Activated CD8-positive, alpha-beta memory T cell treated with anti-CD3 and anti-CD28 coated beads, Interleukin-2, amount 50 U/mL, for 24 hours (primary cell): ENCODE measurements around the gene TENM4.

Experiments used
- DNase-seq: peaks from one replicate; pipeline ENCODE4 v3.0.0-alpha.2; 2020; ENCODE audit errors: extremely low read depth

The TENM4 gene

DNA sequence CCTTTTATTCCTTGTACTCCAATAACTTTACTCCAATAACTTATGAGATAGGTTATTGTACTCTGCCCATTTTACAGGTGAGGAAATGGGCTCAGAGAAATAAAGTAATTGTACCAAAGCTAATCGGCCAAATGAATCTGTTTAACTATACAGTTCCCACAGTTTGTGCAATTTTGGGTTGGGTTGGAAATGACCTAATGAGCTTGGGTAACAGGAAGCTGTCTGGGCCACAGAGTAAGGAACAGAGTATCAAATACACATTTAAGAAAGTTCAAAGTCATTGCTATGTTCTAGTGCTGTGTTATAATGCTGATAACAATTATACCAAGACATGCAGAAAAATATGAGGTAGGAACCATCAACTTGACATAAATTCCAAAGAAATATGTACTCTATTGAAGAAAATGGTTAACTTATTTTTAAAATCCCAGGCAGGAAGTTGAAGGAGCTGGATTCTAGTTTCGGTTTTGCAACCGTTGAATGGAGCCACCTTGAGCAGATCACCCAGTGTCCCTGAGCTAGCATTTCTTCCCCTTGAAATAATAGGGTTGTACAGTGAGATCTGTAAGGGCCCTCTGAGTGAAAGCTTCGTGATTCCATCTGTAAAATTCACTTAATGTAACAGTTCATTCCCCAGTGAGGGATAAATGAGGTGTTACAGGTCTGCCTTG, 505.3 kb downstream of the TENM4 start:
- no peak for DNase-seq

DNA sequence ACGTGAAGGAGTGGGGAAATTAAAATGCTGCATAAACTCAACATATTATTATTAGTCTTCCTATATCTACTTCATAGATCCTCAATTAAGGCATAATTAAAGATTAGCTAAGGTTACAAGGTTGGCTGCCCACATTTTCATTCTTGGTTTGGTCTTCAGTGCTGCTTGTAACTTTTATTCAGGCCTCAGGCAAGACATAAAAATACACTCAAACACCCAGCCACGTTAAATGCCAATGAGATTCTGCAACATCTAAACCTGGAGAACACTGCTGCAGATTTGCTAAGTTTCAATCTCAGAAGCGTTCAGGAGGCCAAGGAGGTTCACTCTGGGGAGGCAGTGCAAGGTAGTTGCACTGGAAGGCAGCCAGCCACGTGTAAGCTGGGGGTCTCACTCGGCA, 507.5 kb downstream of the TENM4 start:
- no peak for DNase-seq

DNA sequence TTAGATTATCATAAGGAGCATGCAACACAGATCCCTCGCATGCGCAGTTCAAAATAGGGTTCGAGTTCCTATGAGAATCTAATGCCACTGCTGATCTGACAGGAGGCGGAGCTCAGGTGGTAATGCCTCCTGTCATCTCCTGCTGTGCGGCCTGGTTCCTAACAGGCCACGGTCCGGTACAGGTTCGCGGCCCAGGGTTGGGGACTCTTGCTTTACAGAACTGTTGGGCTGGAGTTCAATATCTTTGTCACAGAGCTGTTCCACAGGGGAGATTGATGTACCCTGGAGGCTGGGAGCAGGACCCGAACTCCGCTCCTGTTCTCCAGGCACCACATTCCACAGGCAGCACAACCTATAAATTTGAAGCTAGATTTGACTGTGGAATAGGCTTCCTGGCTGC, 508.1 kb downstream of the TENM4 start:
- no peak for DNase-seq

DNA sequence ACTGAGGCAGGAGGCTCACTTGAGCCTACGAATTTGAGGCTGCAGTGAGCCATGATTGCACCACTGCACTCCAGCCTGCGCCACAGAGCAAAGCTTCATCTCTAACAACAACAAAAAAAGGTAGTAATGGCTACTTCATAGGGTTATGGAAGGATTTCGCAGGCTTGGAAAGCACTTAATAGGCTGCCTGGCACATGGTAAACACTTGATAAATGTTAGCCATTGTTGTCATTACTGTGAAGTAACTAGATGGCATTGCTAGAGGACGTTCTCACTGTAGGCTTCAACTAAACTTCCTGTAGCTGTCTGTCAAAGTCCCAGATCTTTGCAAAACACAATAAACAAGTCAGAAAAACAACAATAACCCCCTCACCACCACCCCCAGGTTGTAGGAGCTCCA, 508.9 kb downstream of the TENM4 start:
- DNase-seq, result no peak

DNA sequence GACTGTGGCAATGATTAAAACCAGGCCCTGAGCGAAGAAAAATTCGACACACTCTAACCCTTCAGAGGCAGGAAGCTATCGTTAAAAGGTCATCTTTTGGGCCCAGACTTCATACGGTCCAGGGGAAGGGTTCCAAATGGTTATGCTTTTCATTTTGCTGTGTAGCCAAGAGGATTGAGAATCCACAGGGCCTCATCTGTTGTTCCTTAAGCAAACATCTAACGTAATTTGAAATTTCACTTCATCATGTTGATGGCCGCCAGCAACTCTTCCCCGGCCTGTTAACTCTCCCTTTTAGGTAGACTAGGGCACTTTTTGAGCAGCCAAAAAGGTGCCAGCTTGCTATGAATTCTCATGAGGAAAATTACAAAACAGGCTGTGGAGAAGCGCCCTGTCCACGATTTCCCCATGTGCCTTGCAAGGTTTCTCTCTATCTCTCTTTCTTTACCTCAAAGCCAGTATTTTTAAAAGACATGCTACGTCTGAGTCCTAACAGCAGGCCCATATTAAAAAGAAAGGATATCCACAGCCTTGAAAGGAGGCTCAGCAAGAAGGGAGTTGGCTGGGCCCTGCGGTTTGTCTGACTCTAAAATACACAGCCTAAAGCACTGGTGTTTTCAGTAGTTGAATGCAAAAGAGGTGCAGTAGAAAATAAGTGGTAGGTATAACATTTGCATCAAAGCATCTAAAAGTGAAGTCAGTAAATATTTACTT, 509.9 kb downstream of the TENM4 start:
- DNase-seq, result no peak

DNA sequence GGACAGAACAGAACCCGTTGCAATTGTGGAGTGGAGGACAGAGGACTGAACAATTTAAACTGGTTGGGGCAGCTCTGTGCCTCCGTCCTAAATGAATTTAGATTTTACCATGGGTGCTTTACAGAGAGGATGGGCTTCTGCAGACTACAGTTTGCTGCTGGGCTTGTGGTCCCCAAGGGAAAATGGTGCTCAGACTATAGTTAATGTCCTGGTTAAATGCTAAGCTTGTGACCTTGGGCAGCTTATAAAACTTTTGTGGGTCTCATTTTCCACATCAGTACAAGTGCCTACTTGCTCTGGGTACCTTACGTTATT, 511.0 kb downstream of the TENM4 start:
- DNase-seq, result no peak

DNA sequence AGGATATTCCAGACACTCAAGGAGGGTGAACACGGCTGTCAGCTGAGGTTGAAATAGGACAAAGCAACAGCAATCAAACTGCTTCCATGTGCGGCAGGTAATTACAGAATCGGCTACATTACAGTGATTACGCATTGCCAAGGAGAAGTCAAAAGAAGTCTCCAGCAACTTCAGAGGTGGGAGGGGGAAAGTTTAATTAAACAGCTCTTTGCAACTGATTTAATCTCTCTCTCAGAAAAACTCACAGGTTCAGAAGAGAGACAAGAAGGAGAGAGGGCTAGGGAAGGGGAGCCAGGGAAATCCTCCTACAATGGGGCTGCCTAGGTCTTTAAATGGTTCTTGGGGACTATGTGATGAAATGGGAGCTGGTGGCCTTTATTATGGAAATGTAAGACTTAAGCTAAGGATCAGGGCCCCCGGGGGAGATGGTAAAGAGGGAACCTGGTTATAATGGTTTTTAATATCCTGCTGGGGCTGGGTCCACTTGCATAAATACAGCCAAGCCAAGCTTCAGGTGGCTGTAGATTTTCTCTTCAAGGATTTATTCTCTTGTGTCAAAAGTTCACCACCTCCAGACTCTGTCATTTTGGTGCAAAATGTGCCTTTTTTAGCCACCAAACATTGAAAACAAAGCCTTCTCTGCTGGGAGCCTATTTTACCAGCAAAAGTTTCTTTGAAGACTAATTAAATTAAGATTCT, 511.5 kb downstream of the TENM4 start:
- no peak for DNase-seq

DNA sequence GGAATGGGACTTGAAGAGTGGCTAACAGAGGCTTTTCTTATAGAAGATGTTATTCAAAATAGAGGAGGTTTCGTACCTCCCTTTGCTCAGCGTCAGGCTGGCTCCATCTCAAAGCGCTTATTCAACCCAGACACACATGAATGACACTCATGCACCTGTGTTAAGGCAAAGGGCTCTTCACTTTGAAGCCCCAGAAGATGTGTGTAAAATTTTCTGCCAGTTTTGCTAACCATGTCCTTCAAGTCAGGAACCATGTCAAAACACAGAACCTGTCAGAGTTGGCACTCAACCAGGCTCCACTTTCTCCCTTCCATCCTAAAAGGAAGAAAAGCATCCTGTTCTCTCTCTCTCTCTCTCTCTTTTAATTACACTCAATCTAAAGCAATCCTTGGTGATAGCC, 513.3 kb downstream of the TENM4 start:
- DNase-seq, result no peak

DNA sequence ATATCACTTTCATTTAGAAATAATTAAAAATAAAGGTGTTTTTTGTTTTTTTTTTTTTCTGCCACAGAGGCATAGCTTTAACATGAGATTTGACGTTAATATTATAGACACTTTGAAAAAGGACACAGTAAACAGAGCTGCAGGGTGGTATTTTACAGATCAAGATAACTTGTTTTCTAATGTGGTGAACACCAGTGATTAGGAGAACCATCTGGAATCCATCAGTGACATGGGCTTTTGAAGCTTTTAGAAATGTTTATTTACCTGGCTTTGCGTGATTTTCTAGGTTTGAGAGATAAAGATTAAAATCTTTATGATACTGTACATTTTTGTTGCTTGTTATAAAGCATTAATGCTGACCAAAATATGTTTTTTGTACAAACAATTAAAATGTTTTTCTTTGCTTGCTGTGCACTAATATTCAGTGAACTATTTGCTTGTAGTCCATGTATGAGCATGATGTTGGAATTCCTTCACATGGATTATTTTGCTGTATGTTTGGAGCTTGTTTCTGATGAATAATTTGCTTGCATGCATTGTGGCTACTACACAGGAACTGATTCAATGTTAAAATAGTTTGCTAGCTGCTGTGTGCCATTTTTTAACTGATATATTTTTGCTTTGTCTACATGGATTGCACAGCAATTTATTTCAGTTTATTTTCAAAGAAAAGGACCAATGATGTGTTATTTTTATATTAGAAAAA, 514.0 kb downstream of the TENM4 start:
- DNase-seq, result no peak

DNA sequence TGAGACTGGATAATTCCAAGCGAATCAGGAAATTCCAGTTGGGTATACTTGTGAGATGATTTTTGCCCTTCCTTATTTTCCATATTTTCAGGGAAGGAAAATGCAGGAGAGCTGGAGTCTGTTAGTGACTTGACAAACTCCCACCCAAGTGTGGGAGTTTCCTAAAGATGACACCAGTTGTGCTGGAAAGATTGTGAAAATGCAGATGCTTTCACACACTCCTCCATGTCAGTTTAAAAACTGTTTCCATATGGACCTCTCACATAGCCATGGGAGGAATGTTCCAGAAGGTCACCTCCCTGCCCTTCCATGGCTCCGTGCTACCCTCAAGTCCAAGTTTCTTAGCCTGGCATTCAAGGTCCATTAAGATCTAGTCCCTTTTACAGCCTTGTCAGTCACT, 515.4 kb downstream of the TENM4 start:
- no peak for DNase-seq

DNA sequence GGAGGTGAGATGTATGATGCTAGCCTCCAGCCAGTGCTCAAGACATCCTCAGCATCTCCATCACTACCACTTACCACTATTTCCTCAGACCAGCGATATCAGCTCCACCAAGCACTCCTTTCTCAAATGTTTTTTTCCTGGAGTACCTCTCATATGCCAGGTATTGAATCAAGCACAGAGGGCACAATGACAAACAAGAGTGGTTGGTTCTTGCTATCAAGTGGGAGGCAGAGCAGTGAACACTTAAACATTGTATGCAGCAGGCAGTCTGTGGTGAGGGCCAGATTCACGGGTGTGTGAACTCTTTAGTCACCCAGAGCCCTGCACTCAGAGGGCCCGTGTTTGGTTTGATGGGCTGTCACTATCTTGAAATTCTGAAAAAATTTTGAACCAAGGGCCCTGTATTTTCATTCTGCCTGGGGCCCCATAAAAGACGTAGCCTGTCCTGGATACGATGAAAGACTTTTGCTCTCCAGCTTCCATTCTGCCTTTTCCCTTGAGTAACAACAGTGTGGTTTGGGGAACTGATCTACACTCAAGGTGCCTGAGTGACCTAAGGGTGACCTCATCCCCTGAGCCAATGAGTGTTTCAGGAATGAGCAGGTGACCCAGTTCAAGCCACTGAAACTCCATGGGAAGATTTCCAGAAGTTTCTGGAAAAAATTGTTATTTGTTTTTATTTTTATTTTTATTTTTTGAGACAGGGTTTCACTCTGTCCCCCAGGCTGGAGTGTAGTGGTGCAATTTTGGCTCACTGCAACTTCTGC, 517.8 kb downstream of the TENM4 start:
- DNase-seq, result no peak

DNA sequence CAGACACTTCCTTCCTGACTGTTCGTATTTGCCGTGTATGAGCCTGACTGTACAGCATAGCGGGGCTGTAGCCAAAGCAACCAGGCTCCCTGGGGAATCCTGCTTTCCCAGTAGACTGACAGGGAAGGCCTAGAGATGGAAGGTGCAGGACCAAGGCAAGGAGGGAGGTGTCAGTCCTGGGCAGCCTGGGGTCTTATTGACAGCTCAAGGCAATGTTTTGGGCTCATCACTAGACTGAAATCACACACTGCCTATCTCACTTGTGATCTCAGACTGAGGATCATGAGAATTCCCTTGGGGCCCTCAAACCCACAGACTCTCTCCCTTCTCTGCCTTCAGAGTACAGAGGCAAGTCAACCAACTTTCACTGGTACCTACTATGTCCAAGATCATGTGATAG, 519.3 kb downstream of the TENM4 start:
- no peak for DNase-seq

DNA sequence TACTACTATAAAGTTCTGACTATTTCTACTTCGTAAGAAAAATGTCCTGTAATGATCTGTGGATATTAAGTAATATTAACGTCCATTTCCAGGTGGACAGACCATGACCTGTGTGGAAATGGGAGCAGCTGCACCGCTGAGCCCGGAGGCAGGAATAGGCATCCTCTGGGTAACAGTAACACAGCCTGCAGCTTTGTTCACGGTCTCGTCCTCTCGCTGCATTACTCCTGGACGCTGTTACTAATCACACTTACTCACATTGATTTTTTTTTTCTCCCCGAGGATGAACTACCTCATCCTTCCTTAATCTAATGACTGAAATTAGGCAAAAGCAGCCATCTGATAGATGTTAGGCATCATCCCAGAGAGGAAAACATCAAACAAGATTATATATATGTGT, 520.5 kb downstream of the TENM4 start:
- no peak for DNase-seq

DNA sequence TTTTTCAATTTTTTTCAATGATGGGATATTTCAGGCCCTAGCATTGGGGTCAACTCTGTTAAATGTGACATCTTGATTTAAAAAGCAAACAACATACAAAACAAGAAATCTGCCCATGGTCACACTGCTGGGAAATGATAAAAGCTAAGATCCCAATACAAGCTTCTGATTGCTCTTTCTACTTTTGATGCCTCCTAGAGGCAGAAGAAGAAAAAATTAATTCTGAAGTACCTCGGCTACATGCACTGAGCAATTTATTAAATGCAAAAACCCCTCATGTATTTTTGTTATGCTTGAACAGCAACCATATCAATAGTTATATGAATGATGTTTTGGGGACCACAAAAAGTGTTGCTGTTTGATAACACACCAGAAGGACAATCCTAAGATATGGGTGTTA, 524.1 kb downstream of the TENM4 start:
- DNase-seq, result no peak

DNA sequence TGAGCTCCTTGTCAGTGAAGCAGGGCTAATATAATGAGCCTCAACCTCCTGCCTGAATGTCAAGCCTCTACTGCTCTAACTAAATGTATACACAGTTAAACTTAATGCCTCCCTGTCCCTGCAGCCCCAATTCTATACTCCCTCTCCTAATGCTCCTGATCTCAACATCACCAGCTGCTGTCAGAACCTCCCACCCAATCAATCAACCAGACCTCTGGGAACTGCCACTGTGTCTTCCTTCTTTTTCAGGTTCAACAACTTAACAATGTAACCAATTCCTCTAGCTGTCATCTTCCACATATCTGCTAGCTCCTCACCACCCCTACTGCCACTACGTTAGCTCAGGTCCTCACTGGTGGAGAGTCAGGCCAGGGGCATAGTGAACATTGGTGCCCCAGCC, 526.3 kb downstream of the TENM4 start:
- DNase-seq, result no peak

DNA sequence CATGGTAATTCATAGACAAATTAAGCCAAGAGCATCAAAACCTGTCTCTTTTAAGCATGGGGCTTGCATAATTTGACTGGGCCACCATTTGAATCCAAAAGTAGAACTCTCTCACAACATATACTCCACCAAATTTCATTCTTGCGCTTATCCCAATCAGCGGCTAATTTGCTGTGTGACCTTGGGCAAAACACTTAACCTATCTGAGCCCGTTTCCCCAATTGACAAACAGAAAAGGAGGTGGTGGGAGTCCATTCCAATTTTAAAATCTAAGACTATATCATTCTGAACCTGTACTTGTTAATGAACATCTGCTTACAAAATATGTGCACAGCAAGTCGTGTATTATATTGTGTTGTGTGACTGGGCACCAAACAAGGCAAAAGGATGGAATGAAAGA, 528.1 kb downstream of the TENM4 start:
- DNase-seq, result no peak

DNA sequence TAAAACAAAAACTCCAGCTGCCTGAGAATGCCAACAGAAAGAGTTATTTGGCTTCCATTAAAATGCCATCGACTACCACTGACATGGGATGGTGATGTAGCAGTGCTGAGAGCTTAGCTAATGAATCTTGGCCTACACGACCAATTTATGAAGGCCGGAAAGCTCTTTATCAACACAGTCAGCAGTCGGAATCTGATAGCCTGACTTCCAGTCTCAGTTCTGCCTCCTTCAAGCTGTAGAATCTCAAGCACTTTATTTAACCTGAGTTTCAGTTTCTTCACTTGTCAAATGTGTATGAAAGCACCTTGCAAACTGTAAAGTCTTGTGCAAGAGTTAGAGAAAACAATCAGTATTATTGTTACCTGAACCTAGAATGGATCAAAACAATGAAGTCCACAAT, 530.5 kb downstream of the TENM4 start:
- no peak for DNase-seq

DNA sequence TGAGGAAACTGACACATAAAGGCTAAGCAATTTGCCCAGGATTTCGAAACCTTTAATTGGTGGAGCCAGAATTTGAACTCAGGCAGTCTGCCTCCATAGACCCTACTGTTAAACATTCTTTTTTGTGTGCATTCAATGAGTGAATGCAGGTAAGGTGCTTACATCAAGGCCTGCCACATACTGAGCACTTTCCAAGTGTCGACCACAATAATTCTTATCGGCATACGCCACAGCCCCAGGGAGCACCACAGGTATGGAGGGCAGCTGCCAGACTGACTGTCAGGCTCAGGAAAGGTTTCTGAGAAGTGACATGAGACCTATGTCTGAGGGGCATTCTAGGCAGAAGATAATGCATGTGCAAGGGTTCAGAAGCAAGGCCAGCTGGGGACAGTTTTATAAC, 531.4 kb downstream of the TENM4 start:
- no peak for DNase-seq

DNA sequence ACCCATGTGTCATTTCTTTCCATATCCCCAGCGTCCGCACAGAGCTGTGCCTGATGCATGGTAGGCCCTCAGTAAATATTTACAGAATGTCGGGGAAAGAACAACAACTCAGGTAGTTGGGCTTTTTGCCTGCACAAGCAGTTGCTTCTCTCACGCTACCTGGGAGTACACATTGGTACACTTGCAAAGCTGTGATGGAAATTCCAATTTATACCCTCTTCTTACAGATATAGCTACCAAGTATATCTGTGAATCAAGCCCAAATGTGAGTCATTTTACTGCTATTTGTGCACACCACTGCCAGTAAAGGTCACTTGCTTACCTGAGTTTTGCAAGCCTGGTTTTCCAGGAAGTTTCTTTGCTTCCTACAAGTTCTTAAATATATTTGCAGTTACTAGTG, 533.2 kb downstream of the TENM4 start:
- no peak for DNase-seq

DNA sequence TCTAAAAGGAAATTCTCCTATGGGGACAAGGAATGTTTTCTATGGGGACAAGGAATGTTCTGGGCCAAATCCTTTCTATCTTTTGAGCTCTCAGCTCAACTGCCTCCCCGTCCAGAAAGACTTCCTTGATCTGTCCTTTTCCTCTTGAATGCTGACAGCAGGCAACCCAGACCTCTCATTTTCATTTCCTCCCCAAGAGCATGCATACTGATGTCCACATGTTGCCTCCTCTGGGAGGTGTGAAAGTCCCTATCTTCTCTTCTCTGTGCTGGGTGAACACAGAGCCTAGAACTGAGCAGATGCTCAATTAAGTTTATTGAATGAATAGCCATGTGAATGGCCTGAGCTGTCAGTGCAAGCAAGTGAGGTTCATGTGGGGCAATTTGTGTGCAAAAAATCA, 534.3 kb downstream of the TENM4 start:
- DNase-seq, result no peak

DNA sequence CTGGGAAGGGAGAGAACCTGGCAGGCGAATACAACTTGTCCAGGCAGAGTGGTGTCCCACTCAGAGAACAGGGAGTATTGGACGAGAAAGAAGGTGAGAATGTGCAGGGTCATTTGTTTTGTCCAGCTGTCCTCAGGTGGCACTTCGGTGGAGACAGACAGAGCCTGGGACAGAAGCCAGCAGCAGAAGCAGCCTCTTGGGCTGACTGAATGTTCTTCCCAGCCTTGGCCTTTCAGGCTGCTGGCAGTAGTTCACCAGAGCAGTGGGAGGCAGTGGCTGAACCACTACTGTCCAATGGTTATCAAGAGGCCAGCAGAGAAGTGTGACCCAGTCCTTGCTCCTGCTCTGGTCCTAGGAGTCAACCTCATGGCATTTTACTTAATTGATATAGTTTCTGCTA, 535.1 kb downstream of the TENM4 start:
- no peak for DNase-seq
